ENCODE data around the gene GPR176. TPM values are rescaled to one million over a fixed set of nuclear protein-coding genes. Genes with fewer than 3 reads are reported as not detected.

Gene GPR176
- total RNA-seq, 2 donors from 2014 or later, result 0.82 to 2.2 TPM

- Histone ChIP-seq H3K36me3 (no peaks in the 10 kb centered on the region), H3K27ac (no peak overlapping the region), H3K27me3 (no peaks in the 10 kb centered on the region), H3K9ac (ENCODE audit: low read depth in 2 of 2, low read length in 2 of 2) (no peak overlapping the region), H3K9me3 (no peaks in the 10 kb centered on the region), H3K4me1 (peaks cover 7% of the 10 kb centered on the region), H3K4me3 (no peak overlapping the region)
- intact Hi-C loops (cut with DNase I), result loop anchor here (5.0 kb wide), 1 partner anchor 90 kb away; no protein-coding TSS in a partner anchor
- TF ChIP-seq CTCF (IDR thresholded peaks at IDR 0.05), result no peak
- no peak for DNase-seq
These were observed 32.9 kb downstream of the GPR176 start for GRCh38 chr15:39887211-39887610.

- peaks cover 7% of the 10 kb centered on the region for H3K4me1 ChIP-seq
- H3K27me3 ChIP-seq, result no peaks in the 10 kb centered on the region
- no peaks in the 10 kb centered on the region for H3K9me3 ChIP-seq
- H3K4me3 ChIP-seq, result no peak overlapping the region
- no peaks in the 10 kb centered on the region for H3K36me3 ChIP-seq
- no peak overlapping the region for H3K27ac ChIP-seq
- DNase-seq, result no peak
- no peak overlapping the region for H3K9ac ChIP-seq (ENCODE audit: low read depth in 2 of 2, low read length in 2 of 2)
- TF ChIP-seq CTCF (IDR thresholded peaks at IDR 0.05), result no peak
- intact Hi-C loops (cut with DNase I), result loop anchor here (5.0 kb wide), 1 partner anchor 91 kb away; no protein-coding TSS in a partner anchor
These were observed 33.6 kb downstream of the GPR176 start for GRCh38 chr15:39886418-39886817.

GRCh38 chr15:39885099-39885777, 34.8 kb downstream of the GPR176 start:
- TF ChIP-seq CTCF (IDR thresholded peaks at IDR 0.05), result no peak
- Histone ChIP-seq H3K4me3 (no peak overlapping the region), H3K9me3 (no peaks in the 10 kb centered on the region), H3K27me3 (no peaks in the 10 kb centered on the region), H3K27ac (no peak overlapping the region), H3K4me1 (peaks cover 7% of the 10 kb centered on the region), H3K9ac (ENCODE audit: low read depth in 2 of 2, low read length in 2 of 2) (no peak overlapping the region), H3K36me3 (no peaks in the 10 kb centered on the region)
- DNase-seq, result no peak
- intact Hi-C loops (cut with DNase I), result loop anchor here (5.0 kb wide), 1 partner anchor 92 kb away; no protein-coding TSS in a partner anchor

GRCh38 chr15:39884351-39884750, 35.7 kb downstream of the GPR176 start:
- no peak for TF ChIP-seq CTCF (IDR thresholded peaks at IDR 0.05)
- Histone ChIP-seq H3K27ac (no peak overlapping the region), H3K27me3 (no peaks in the 10 kb centered on the region), H3K36me3 (no peaks in the 10 kb centered on the region), H3K9ac (ENCODE audit: low read depth in 2 of 2, low read length in 2 of 2) (no peak overlapping the region), H3K4me3 (no peak overlapping the region), H3K9me3 (no peaks in the 10 kb centered on the region), H3K4me1 (peaks cover 7% of the 10 kb centered on the region)
- intact Hi-C loops (cut with DNase I), result no loop called here
- no peak for DNase-seq

GRCh38 chr15:39882602-39883001, 37.5 kb downstream of the GPR176 start:
- no peaks in the 10 kb centered on the region for H3K27me3 ChIP-seq
- H3K9ac ChIP-seq (ENCODE audit: low read depth in 2 of 2, low read length in 2 of 2), result no peak overlapping the region
- no peak overlapping the region for H3K27ac ChIP-seq
- no peak for DNase-seq
- H3K36me3 ChIP-seq, result no peaks in the 10 kb centered on the region
- intact Hi-C loops (cut with DNase I), result no loop called here
- H3K4me3 ChIP-seq, result no peak overlapping the region
- H3K4me1 ChIP-seq, result no peaks in the 10 kb centered on the region
- no peak for TF ChIP-seq CTCF (IDR thresholded peaks at IDR 0.05)
- no peaks in the 10 kb centered on the region for H3K9me3 ChIP-seq

All from colonic mucosa (tissue), 4 donors.